Measurements from ENCODE around the gene MPZL3.

DNA sequence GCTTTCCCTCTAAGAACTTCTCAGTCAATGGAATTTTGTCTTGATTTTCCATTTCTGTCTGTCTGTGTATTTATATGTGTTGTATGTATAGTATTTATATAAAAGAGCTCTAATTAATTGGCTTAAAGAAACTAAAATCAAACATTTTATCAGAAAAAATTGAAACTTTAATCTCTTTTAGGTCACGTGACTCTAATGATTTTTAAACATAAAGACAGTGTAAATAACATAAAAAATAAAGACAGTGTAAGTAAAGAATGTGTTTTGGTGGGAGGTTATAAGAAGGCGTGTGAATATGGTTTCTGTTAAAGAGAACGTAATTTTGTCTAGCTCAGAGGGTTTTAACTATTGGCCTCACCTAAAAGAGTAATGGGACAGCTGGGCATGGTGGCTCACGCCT lies 29.7 kb downstream of the MPZL3 start:
- TF ChIP-seq, protein P1, sequence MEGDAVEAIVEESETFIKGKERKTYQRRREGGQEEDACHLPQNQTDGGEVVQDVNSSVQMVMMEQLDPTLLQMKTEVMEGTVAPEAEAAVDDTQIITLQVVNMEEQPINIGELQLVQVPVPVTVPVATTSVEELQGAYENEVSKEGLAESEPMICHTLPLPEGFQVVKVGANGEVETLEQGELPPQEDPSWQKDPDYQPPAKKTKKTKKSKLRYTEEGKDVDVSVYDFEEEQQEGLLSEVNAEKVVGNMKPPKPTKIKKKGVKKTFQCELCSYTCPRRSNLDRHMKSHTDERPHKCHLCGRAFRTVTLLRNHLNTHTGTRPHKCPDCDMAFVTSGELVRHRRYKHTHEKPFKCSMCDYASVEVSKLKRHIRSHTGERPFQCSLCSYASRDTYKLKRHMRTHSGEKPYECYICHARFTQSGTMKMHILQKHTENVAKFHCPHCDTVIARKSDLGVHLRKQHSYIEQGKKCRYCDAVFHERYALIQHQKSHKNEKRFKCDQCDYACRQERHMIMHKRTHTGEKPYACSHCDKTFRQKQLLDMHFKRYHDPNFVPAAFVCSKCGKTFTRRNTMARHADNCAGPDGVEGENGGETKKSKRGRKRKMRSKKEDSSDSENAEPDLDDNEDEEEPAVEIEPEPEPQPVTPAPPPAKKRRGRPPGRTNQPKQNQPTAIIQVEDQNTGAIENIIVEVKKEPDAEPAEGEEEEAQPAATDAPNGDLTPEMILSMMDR (IDR thresholded peaks at IDR 0.05), result no peak
- TF ChIP-seq, protein P2, sequence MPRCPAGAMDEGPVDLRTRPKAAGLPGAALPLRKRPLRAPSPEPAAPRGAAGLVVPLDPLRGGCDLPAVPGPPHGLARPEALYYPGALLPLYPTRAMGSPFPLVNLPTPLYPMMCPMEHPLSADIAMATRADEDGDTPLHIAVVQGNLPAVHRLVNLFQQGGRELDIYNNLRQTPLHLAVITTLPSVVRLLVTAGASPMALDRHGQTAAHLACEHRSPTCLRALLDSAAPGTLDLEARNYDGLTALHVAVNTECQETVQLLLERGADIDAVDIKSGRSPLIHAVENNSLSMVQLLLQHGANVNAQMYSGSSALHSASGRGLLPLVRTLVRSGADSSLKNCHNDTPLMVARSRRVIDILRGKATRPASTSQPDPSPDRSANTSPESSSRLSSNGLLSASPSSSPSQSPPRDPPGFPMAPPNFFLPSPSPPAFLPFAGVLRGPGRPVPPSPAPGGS (IDR thresholded peaks at IDR 0.05), result no peak

Data from A549 (cell line).